Frontal cortex (tissue), 4 donors: Measurements from ENCODE around the gene TBC1D7. TPM values are rescaled to one million over a fixed set of nuclear protein-coding genes. Genes with fewer than 3 reads are reported as not detected.
"Not testable (repeated sequence)": the region's sequence is repeated elsewhere in the genome, so short reads cannot be mapped to it uniquely, and the experiment has no call there.

Experiments
- DNase-seq, 2 donors: peaks; one replicate each; pipeline ENCODE4 v3.0.0; 2012; ENCODE audit warnings: low spot score in 2 of 2
- FAIRE-seq: peaks from 2 replicates; lab custom pipeline; 2012; peaks lifted over from hg19 to GRCh38; lab: Jason Lieb, UNC
- total RNA-seq: library from RNA; depleted of rRNA; stranded (reverse); fragments of >200 nt; gene quantifications from one replicate; pipeline ENCODE4 v1.2.3, GENCODE V29; 2014
- donor health status: control.
- donor health status: control.
- donor health status: control.

Gene TBC1D7
- total RNA-seq, 1 donor from 2014 or later, result 37.5 TPM

- DNase-seq (no peak), FAIRE-seq (no peak)
Observed at GRCh38 chr6:13328875-13329183, 492 bp upstream of the TBC1D7 start.

GRCh38 chr6:13327691-13328075 lies 654 bp downstream of the TBC1D7 start:
- no peak for DNase-seq

GRCh38 chr6:13326031-13326586 lies 2.2 kb downstream of the TBC1D7 start:
- not testable (repeated sequence) for FAIRE-seq, DNase-seq

More at GRCh38 chr6:13327691-13328075, 654 bp downstream of the TBC1D7 start:
- no peak for FAIRE-seq

- DNase-seq (no peak), FAIRE-seq (no peak)
Observed at GRCh38 chr6:13319891-13320564, 8.3 kb downstream of the TBC1D7 start.

- FAIRE-seq, result no peak
- no peak for DNase-seq
Observed at GRCh38 chr6:13318821-13319220, 9.5 kb downstream of the TBC1D7 start.

- FAIRE-seq (no peak), DNase-seq (no peak)
Observed at GRCh38 chr6:13315896-13316295, 12.4 kb downstream of the TBC1D7 start.

- FAIRE-seq, result no peak
- DNase-seq, result no peak
Observed at GRCh38 chr6:13314806-13315205, 13.5 kb downstream of the TBC1D7 start.

GRCh38 chr6:13311155-13311554 lies 17.2 kb downstream of the TBC1D7 start:
- DNase-seq (no peak), FAIRE-seq (no peak)

- DNase-seq (no peak), FAIRE-seq (no peak)
Observed at GRCh38 chr6:13308332-13308731, 20.0 kb downstream of the TBC1D7 start.

- DNase-seq, result no peak
- no peak for FAIRE-seq
Observed at GRCh38 chr6:13307508-13307995, 20.8 kb downstream of the TBC1D7 start.

- DNase-seq (no peak), FAIRE-seq (no peak)
Observed at GRCh38 chr6:13305791-13306190, 22.5 kb downstream of the TBC1D7 start.

- no peak for DNase-seq
- no peak for FAIRE-seq
Observed at GRCh38 chr6:13305288-13305687, 23.0 kb downstream of the TBC1D7 start.

GRCh38 chr6:13304580-13305260 lies 23.6 kb downstream of the TBC1D7 start:
- DNase-seq (peak in 1 of 2 donors; percentile 37), FAIRE-seq (no peak)

- DNase-seq, result no peak
- no peak for FAIRE-seq
Observed at GRCh38 chr6:13304101-13304500, 24.2 kb downstream of the TBC1D7 start.

GRCh38 chr6:13303668-13304017 lies 24.7 kb downstream of the TBC1D7 start:
- no peak for FAIRE-seq

GRCh38 chr6:13302751-13303667 lies 25.3 kb downstream of the TBC1D7 start:
- FAIRE-seq (no peak), DNase-seq (peak; percentile 26 to 63)

More at GRCh38 chr6:13303668-13304017, 24.7 kb downstream of the TBC1D7 start:
- peak in 1 of 2 donors; percentile 42 for DNase-seq

GRCh38 chr6:13302291-13302690 lies 26.0 kb downstream of the TBC1D7 start:
- no peak for FAIRE-seq

GRCh38 chr6:13300643-13301590 lies 27.4 kb downstream of the TBC1D7 start:
- DNase-seq (no peak), FAIRE-seq (no peak)

More at GRCh38 chr6:13302291-13302690, 26.0 kb downstream of the TBC1D7 start:
- peak; percentile 37 to 47 for DNase-seq

GRCh38 chr6:13299918-13300317 lies 28.4 kb downstream of the TBC1D7 start:
- FAIRE-seq, result no peak
- no peak for DNase-seq
